ENCODE data around the gene PTPRM. TPM values are rescaled to one million over a fixed set of nuclear protein-coding genes. Genes with fewer than 3 reads are reported as not detected.

PTPRM gene
- total RNA-seq, 4 donors from 2014 or later: 170 to 198 (median 182) TPM

DNA sequence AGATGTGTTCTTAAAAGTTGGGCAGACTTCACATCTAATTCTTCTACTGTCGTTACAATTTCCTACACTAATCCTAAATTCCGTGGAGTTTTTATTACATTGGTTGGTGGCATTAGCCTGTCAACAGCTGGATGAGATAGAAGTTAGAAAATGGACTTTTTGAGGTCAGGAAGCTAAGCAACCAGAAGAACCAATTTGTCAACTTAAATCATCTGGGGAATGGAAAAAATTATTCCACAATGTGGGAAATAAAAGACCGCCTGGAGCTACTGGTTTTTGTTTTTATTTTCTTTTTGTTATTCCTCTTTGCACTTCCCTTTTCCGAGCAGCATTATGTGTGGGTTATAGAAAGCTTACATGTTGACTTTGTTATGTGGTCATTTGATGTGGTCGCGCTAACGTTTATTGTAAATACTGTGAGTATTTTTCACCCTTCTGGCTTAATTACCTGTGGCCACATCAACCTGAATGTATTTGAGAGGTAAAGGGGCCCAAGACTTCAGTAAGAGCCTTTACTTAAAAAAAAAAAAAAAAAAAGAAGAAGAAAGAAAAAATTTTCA is 75.3 kb downstream of the PTPRM start:
- Histone ChIP-seq H3K27me3 (no peaks in the 10 kb centered on the region), H3K4me1 (peaks cover 19 to 23% of the 10 kb centered on the region in 2 donors), H3K36me3 (no peaks in the 10 kb centered on the region), H3K9me3 (no peaks in the 10 kb centered on the region), H3K4me3 (replicated peaks in 1 of 3) (no peak overlapping the region), H3K27ac (no peak overlapping the region)
- TF ChIP-seq CTCF (IDR thresholded peaks at IDR 0.05) (no peak), POLR2A (IDR thresholded peaks at IDR 0.05) (no peak)
- DNase-seq: no peak
- intact Hi-C loops (cut with DNase I): no loop called here
- 80 to 85% methylated on average over 7 of the region's 7 CpGs for WGBS, 2 donors

GRCh38 chr18:7645756-7646155 is 78.6 kb downstream of the PTPRM start:
- H3K9me3 ChIP-seq: no peaks in the 10 kb centered on the region
- 82 to 87% methylated on average over 1 of the region's 1 CpG for WGBS, 2 donors
- H3K27ac ChIP-seq: no peak overlapping the region
- H3K4me3 ChIP-seq (replicated peaks in 1 of 3): no peak overlapping the region
- no peaks in the 10 kb centered on the region for H3K27me3 ChIP-seq
- peaks cover 19 to 20% of the 10 kb centered on the region in 2 donors for H3K4me1 ChIP-seq
- no peak for TF ChIP-seq CTCF (IDR thresholded peaks at IDR 0.05)
- no peak for TF ChIP-seq POLR2A (IDR thresholded peaks at IDR 0.05)
- H3K36me3 ChIP-seq: no peaks in the 10 kb centered on the region
- peak; percentile 50 to 64 for DNase-seq
- intact Hi-C loops (cut with DNase I): no loop called here

- no peak overlapping the region for H3K4me3 ChIP-seq (replicated peaks in 1 of 3)
- no peaks in the 10 kb centered on the region for H3K27me3 ChIP-seq
- intact Hi-C loops (cut with DNase I): no loop called here
- H3K36me3 ChIP-seq: no peaks in the 10 kb centered on the region
- peaks cover 18 to 20% of the 10 kb centered on the region in 2 donors for H3K4me1 ChIP-seq
- H3K9me3 ChIP-seq: no peaks in the 10 kb centered on the region
- no peak for TF ChIP-seq POLR2A (IDR thresholded peaks at IDR 0.05)
- TF ChIP-seq CTCF (IDR thresholded peaks at IDR 0.05): no peak
- H3K27ac ChIP-seq: no peak overlapping the region
- no peak for DNase-seq
- WGBS, 2 donors: 88 to 92% methylated on average over 6 of the region's 6 CpGs
These were observed 79.2 kb downstream of the PTPRM start for GRCh38 chr18:7646174-7646886.

GRCh38 chr18:7647500-7647899 is 80.4 kb downstream of the PTPRM start:
- WGBS, 2 donors: 90 to 94% methylated on average over 3 of the region's 3 CpGs
- no peak overlapping the region for H3K4me3 ChIP-seq (replicated peaks in 1 of 3)
- intact Hi-C loops (cut with DNase I): no loop called here
- no peaks in the 10 kb centered on the region for H3K9me3 ChIP-seq
- H3K27me3 ChIP-seq: no peaks in the 10 kb centered on the region
- H3K4me1 ChIP-seq: peaks cover 15 to 20% of the 10 kb centered on the region in 2 donors
- no peaks in the 10 kb centered on the region for H3K36me3 ChIP-seq
- TF ChIP-seq POLR2A (IDR thresholded peaks at IDR 0.05) (no peak), CTCF (IDR thresholded peaks at IDR 0.05) (no peak)
- no peak overlapping the region for H3K27ac ChIP-seq
- no peak for DNase-seq

GRCh38 chr18:7657050-7657449 is 89.9 kb downstream of the PTPRM start:
- intact Hi-C loops (cut with DNase I): no loop called here
- 79 to 82% methylated on average over 6 of the region's 6 CpGs for WGBS, 2 donors
- no peaks in the 10 kb centered on the region for H3K4me1 ChIP-seq
- TF ChIP-seq POLR2A (IDR thresholded peaks at IDR 0.05): no peak
- no peak for TF ChIP-seq CTCF (IDR thresholded peaks at IDR 0.05)
- no peak overlapping the region for H3K4me3 ChIP-seq (replicated peaks in 1 of 3)
- no peak overlapping the region for H3K27ac ChIP-seq
- H3K9me3 ChIP-seq: no peaks in the 10 kb centered on the region
- no peaks in the 10 kb centered on the region for H3K36me3 ChIP-seq
- no peak for DNase-seq
- no peaks in the 10 kb centered on the region for H3K27me3 ChIP-seq
